Daoy (cell line): Measurements from ENCODE around the gene GAGE12E. TPM values are rescaled to one million over a fixed set of nuclear protein-coding genes. Genes with fewer than 3 reads are reported as not detected.
"Not testable (repeated sequence)": the region's sequence is repeated elsewhere in the genome, so short reads cannot be mapped to it uniquely, and the experiment has no call there.

ENCODE experiments used
- DNase-seq: peaks from one replicate; pipeline ENCODE4 v3.0.0-alpha.2; 2015; ENCODE audit warnings: low read depth
- total RNA-seq: library from RNA; depleted of rRNA; stranded (reverse); fragments of >200 nt; shearing (Covaris generic); gene quantifications from 2 replicates; pipeline ENCODE4 v1.2.3, GENCODE V29; 2014; rRNA removed

Gene GAGE12E, protein sequence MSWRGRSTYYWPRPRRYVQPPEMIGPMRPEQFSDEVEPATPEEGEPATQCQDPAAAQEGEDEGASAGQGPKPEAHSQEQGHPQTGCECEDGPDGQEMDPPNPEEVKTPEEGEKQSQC
- total RNA-seq: not detected in 2 replicates

DNA sequence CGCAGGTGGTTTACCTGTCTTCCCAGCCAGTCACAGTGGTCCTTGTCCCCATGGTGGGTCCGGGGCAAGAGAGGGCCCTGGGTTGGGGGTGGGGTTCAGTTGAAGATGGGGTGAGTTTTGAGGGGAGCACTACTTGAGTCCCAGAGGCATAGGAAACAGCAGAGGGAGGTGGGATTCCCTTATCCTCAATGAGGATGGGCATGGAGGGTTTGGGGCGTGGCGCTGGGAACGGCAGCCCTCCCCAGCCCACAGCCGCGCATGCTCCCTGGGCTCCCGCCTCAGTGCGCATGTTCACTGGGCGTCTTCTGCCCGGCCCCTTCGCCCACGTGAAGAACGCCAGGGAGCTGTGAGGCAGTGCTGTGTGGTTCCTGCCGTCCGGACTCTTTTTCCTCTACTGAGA, at the start of gene GAGE12E:
Gene GAGE12E (plus strand): TSS at position 301 of the 400 bp plus-strand sequence. CDS start 1,155 bp downstream, outside the sequence.
- DNase-seq: not testable (repeated sequence)

DNA sequence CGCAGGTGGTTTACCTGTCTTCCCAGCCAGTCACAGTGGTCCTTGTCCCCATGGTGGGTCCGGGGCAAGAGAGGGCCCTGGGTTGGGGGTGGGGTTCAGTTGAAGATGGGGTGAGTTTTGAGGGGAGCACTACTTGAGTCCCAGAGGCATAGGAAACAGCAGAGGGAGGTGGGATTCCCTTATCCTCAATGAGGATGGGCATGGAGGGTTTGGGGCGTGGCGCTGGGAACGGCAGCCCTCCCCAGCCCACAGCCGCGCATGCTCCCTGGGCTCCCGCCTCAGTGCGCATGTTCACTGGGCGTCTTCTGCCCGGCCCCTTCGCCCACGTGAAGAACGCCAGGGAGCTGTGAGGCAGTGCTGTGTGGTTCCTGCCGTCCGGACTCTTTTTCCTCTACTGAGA, 19.2 kb upstream of the GAGE12E start, which contains the start of gene GAGE12C:
Gene GAGE12C (plus strand): TSS at position 301 of the 400 bp plus-strand sequence. CDS start 1,155 bp downstream, outside the sequence.
- not testable (repeated sequence) for DNase-seq

DNA sequence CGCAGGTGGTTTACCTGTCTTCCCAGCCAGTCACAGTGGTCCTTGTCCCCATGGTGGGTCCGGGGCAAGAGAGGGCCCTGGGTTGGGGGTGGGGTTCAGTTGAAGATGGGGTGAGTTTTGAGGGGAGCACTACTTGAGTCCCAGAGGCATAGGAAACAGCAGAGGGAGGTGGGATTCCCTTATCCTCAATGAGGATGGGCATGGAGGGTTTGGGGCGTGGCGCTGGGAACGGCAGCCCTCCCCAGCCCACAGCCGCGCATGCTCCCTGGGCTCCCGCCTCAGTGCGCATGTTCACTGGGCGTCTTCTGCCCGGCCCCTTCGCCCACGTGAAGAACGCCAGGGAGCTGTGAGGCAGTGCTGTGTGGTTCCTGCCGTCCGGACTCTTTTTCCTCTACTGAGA, 9.7 kb upstream of the GAGE12E start, which contains the start of gene GAGE12D:
Gene GAGE12D (plus strand): TSS at position 301 of the 400 bp plus-strand sequence. CDS start 1,155 bp downstream, outside the sequence.
- DNase-seq: not testable (repeated sequence)

DNA sequence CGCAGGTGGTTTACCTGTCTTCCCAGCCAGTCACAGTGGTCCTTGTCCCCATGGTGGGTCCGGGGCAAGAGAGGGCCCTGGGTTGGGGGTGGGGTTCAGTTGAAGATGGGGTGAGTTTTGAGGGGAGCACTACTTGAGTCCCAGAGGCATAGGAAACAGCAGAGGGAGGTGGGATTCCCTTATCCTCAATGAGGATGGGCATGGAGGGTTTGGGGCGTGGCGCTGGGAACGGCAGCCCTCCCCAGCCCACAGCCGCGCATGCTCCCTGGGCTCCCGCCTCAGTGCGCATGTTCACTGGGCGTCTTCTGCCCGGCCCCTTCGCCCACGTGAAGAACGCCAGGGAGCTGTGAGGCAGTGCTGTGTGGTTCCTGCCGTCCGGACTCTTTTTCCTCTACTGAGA, 9.5 kb downstream of the GAGE12E start, which contains the start of gene GAGE12F:
Gene GAGE12F (plus strand): TSS at position 301 of the 400 bp plus-strand sequence. CDS start 1,155 bp downstream, outside the sequence.
- DNase-seq: not testable (repeated sequence)

DNA sequence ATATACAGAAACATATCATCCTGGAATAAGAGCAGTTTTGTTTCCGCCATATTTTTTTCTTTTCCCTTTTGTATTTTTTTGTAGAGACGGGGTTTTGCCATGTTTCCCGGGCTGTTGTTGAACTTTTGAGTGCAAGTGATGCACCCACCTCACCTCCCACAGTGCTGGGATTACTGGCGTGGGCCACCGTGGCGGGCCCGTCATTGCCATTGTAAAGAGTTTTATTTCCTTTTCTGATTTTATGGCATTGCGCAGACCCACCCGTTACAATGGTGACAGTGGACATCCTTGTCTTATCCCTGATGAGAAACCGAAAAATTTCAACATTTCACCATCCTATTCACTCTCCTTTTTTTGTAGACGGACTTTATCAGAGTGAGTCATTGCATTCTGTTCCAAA, 17.6 kb downstream of the GAGE12E start:
- not testable (repeated sequence) for DNase-seq

DNA sequence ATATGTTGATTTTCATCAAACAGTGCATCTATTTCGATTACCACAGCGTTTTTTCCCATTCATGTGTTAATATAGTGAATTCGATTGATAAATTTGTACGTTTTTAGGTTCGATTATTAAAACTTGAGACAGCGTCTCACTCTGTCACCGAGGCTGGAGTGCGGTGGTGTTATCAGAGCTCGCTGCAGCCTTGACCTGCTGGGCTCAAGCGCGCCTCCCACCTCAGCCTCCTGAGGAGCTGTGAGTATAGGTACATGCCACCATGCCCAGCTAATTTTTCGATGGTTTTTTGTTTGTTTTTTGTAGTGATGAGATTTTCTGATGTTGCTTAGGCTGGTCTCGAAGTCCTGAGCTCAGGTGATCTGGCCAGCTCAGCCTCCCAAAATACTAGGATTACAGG, 18.1 kb downstream of the GAGE12E start:
- not testable (repeated sequence) for DNase-seq

DNA sequence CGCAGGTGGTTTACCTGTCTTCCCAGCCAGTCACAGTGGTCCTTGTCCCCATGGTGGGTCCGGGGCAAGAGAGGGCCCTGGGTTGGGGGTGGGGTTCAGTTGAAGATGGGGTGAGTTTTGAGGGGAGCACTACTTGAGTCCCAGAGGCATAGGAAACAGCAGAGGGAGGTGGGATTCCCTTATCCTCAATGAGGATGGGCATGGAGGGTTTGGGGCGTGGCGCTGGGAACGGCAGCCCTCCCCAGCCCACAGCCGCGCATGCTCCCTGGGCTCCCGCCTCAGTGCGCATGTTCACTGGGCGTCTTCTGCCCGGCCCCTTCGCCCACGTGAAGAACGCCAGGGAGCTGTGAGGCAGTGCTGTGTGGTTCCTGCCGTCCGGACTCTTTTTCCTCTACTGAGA, 19.0 kb downstream of the GAGE12E start, which contains the start of gene GAGE12G:
Gene GAGE12G (plus strand): TSS at position 301 of the 400 bp plus-strand sequence. CDS start 1,155 bp downstream, outside the sequence.
- DNase-seq: not testable (repeated sequence)

DNA sequence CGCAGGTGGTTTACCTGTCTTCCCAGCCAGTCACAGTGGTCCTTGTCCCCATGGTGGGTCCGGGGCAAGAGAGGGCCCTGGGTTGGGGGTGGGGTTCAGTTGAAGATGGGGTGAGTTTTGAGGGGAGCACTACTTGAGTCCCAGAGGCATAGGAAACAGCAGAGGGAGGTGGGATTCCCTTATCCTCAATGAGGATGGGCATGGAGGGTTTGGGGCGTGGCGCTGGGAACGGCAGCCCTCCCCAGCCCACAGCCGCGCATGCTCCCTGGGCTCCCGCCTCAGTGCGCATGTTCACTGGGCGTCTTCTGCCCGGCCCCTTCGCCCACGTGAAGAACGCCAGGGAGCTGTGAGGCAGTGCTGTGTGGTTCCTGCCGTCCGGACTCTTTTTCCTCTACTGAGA, 28.6 kb downstream of the GAGE12E start, which contains the start of gene GAGE12H:
Gene GAGE12H (plus strand): TSS at position 301 of the 400 bp plus-strand sequence. CDS start 1,155 bp downstream, outside the sequence.
- not testable (repeated sequence) for DNase-seq

DNA sequence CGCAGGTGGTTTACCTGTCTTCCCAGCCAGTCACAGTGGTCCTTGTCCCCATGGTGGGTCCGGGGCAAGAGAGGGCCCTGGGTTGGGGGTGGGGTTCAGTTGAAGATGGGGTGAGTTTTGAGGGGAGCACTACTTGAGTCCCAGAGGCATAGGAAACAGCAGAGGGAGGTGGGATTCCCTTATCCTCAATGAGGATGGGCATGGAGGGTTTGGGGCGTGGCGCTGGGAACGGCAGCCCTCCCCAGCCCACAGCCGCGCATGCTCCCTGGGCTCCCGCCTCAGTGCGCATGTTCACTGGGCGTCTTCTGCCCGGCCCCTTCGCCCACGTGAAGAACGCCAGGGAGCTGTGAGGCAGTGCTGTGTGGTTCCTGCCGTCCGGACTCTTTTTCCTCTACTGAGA, 38.1 kb downstream of the GAGE12E start, which contains the start of gene GAGE2A:
Gene GAGE2A (plus strand): TSS at position 301 of the 400 bp plus-strand sequence. CDS start 1,155 bp downstream, outside the sequence.
- DNase-seq: not testable (repeated sequence)

DNA sequence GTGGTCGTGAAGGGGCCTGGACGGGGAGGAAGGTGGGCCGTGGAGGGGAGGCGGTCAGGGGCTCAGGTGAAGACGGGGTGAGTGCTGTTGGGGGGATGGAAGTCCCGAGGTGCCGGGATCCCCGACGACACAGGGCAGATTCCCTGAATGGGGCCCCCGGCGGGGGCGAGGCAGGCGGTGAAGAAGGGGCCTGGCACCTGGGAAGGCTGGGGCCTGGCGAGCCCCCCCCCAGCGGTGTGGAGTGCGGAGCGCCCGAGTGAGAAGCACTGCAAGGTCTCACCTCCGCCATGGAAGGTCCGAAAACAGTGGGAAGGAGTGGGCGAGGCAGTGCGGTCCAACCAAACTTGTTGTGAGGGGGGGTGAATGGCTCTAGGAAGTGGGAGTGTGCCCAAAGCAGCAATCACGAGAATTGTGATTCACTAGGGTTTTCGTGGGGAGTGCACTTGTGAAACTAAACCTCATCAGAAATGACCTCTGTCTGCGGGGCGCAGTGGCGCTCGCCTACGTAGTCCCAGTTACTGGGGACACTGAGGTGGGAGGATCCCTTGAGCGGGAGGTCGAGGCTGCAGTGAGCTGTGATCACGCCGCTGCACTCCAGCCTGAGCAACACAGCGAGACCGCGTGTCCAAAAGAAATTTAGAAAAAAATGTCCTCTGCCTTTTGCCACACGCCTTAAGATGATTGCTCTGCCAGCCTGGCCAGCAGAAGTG, 38.8 kb downstream of the GAGE12E start:
- DNase-seq: not testable (repeated sequence)

DNA sequence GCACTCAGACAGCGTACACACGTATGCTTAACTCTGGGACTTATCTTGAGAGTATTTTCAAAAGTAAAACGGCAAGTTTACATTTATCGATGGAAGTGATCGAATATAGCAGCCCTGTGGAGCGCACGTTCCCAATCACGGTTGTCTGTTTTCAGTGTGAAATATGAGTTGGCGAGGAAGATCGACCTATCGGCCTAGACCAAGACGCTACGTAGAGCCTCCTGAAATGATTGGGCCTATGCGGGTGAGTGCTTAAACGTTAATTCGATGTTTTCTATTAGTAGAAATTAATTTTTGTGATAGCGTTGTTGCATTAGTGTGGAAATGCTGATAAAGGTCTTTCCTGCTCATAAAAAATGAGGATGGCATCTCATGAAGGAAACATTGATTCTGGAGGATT, 39.4 kb downstream of the GAGE12E start:
- not testable (repeated sequence) for DNase-seq

DNA sequence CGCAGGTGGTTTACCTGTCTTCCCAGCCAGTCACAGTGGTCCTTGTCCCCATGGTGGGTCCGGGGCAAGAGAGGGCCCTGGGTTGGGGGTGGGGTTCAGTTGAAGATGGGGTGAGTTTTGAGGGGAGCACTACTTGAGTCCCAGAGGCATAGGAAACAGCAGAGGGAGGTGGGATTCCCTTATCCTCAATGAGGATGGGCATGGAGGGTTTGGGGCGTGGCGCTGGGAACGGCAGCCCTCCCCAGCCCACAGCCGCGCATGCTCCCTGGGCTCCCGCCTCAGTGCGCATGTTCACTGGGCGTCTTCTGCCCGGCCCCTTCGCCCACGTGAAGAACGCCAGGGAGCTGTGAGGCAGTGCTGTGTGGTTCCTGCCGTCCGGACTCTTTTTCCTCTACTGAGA, 47.6 kb downstream of the GAGE12E start, which contains the start of gene GAGE1:
Gene GAGE1 (plus strand): TSS at position 301 of the 400 bp plus-strand sequence. CDS start 1,155 bp downstream, outside the sequence.
- not testable (repeated sequence) for DNase-seq

Other genes starting within 250 kb of the GAGE12E start
- gene GAGE10, start 247.6 kb upstream of the GAGE12E start, total RNA-seq: not detected in 2 replicates
- not detected in 2 replicates for gene GAGE12J, start 229.3 kb upstream of the GAGE12E start, total RNA-seq
- 12.3 and 21.8 TPM in 2 replicates for gene GAGE13, start 219.7 kb upstream of the GAGE12E start, total RNA-seq
- not detected in 2 replicates for gene GAGE12C, start 19.1 kb upstream of the GAGE12E start, total RNA-seq
- not detected in 2 replicates for gene GAGE12D, start 9.6 kb upstream of the GAGE12E start, total RNA-seq
- 2.2 and 2.8 TPM in 2 replicates for gene GAGE12F, start 9.6 kb downstream of the GAGE12E start, total RNA-seq
- gene GAGE12G, start 19.1 kb downstream of the GAGE12E start, total RNA-seq: 1.9 and 2.8 TPM in 2 replicates
- gene GAGE12H, start 28.7 kb downstream of the GAGE12E start, total RNA-seq: not detected in 2 replicates
- 43.6 and 61.7 TPM in 2 replicates for gene GAGE2A, start 38.2 kb downstream of the GAGE12E start, total RNA-seq
- gene GAGE1, start 47.7 kb downstream of the GAGE12E start, total RNA-seq: 57.2 and 91.5 TPM in 2 replicates
- gene PAGE1, start 144.7 kb downstream of the GAGE12E start, total RNA-seq: 22.4 and 35.4 TPM in 2 replicates